NB4 (cell line): Measurements from ENCODE around the gene GLS.

Source experiments
- CTCF ChIP-seq: IDR thresholded peaks from one replicate; pipeline ENCODE4 v1.5.1; 2012; ENCODE audit warnings: low read depth, low read length
- MYC ChIP-seq: IDR thresholded peaks from 2 replicates; pipeline ENCODE4 v1.6.1; 2011; ENCODE audit warnings: low read depth, low read length
- POLR2A ChIP-seq: IDR thresholded peaks from 2 replicates; pipeline ENCODE4 v1.6.1; 2011; ENCODE audit warnings: mild to moderate bottlenecking; ENCODE audit not compliant: insufficient read length; ENCODE audit errors: extremely low read depth

DNA sequence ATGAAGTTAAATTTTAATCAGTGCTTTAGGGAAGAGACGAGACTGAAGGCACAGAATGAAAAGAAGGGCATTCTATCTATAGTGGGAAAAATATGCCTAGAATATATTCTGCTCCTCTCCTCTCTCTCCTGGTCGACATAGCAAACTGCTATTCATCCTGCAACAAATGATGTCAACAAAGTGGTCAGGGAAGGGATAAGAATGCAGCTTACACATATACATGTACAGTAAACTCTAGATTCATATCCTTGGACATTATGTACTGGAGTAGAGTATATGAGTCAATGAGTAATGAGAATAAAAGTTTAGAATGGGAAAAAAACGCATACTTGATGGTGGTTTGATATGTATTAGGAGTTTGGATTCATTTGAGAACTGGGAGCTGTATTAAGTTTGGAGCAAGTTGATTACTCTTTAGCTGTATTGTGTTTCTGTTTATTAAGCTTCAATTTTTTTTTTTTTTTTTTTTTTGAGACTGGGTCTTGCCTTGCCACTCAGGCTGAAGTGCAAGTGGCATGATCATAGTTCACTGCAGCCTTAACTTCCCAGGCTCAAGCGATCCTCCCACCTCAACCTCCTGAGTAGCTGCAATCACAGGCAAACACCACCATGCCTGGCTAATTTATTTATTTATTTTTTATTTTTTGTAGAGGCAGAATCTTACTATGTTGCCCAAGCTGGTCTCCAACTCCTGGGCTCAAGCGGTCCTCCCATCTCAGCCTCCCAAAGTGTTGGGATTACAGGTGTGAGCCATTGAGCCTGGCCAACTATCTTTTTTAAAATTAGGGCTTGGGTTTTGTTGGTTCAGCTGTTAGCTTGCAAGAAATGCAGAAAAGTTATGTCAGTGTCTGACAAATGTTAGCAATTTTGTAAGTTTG lies 79.5 kb downstream of the GLS start:
- no peak for TF ChIP-seq CTCF
- TF ChIP-seq POLR2A = no peak
- TF ChIP-seq MYC = no peak
